ENCODE data around the gene KIZ. TPM values are rescaled to one million over a fixed set of nuclear protein-coding genes. Genes with fewer than 3 reads are reported as not detected.
"Not testable (repeated sequence)": the region's sequence is repeated elsewhere in the genome, so short reads cannot be mapped to it uniquely, and the experiment has no call there.

The KIZ gene
- total RNA-seq, 1 donor from 2014 or later = 12.2 TPM

- DNase-seq (ENCODE audit: low spot score) = no peak
- Mint-ChIP-seq H3K4me3 (ENCODE audit: unreplicated experiment) (no peak overlapping the region), H3K4me1 (ENCODE audit: low read depth) (no peaks in the 10 kb centered on the region), H3K36me3 (ENCODE audit: low read depth) (peaks cover 24% of the 10 kb centered on the region), H3K9me3 (ENCODE audit: low read depth) (peaks cover 4% of the 10 kb centered on the region), H3K27me3 (ENCODE audit: low read depth) (no peaks in the 10 kb centered on the region), H3K27ac (ENCODE audit: unreplicated experiment) (no peak overlapping the region)
- no peak for TF ChIP-seq CTCF (IDR thresholded peaks at IDR 0.05)
Observed at GRCh38 chr20:21167261-21167660, 41.4 kb downstream of the KIZ start.

- not testable (repeated sequence) for H3K27me3 Mint-ChIP-seq (ENCODE audit: low read depth); H3K27ac Mint-ChIP-seq (ENCODE audit: unreplicated experiment); H3K4me3 Mint-ChIP-seq (ENCODE audit: unreplicated experiment); DNase-seq (ENCODE audit: low spot score); H3K9me3 Mint-ChIP-seq (ENCODE audit: low read depth); H3K4me1 Mint-ChIP-seq (ENCODE audit: low read depth)
- peaks cover 17% of the 10 kb centered on the region for H3K36me3 Mint-ChIP-seq (ENCODE audit: low read depth)
Observed at GRCh38 chr20:21168061-21168460, 42.2 kb downstream of the KIZ start.

GRCh38 chr20:21172626-21173025 lies 46.7 kb downstream of the KIZ start:
- no peak for TF ChIP-seq CTCF (IDR thresholded peaks at IDR 0.05)
- Mint-ChIP-seq H3K4me3 (ENCODE audit: unreplicated experiment) (no peak overlapping the region), H3K9me3 (ENCODE audit: low read depth) (peaks cover 13% of the 10 kb centered on the region), H3K36me3 (ENCODE audit: low read depth) (peaks cover 17% of the 10 kb centered on the region), H3K4me1 (ENCODE audit: low read depth) (peaks cover 4% of the 10 kb centered on the region), H3K27me3 (ENCODE audit: low read depth) (no peaks in the 10 kb centered on the region), H3K27ac (ENCODE audit: unreplicated experiment) (no peak overlapping the region)
- no peak for DNase-seq (ENCODE audit: low spot score)

- no peak for DNase-seq (ENCODE audit: low spot score)
- no peaks in the 10 kb centered on the region for H3K27me3 Mint-ChIP-seq (ENCODE audit: low read depth)
- peaks cover 17% of the 10 kb centered on the region for H3K9me3 Mint-ChIP-seq (ENCODE audit: low read depth)
- H3K4me1 Mint-ChIP-seq (ENCODE audit: low read depth) = peaks cover 4% of the 10 kb centered on the region
- H3K36me3 Mint-ChIP-seq (ENCODE audit: low read depth) = peaks cover 17% of the 10 kb centered on the region
- no peak overlapping the region for H3K27ac Mint-ChIP-seq (ENCODE audit: unreplicated experiment)
- no peak overlapping the region for H3K4me3 Mint-ChIP-seq (ENCODE audit: unreplicated experiment)
- TF ChIP-seq CTCF (IDR thresholded peaks at IDR 0.05) = no peak
Observed at GRCh38 chr20:21173485-21173884, 47.6 kb downstream of the KIZ start.

- Mint-ChIP-seq H3K36me3 (ENCODE audit: low read depth) (peaks cover 17% of the 10 kb centered on the region), H3K4me3 (ENCODE audit: unreplicated experiment) (no peak overlapping the region), H3K27ac (ENCODE audit: unreplicated experiment) (no peak overlapping the region), H3K4me1 (ENCODE audit: low read depth) (peaks cover 6% of the 10 kb centered on the region), H3K27me3 (ENCODE audit: low read depth) (no peaks in the 10 kb centered on the region), H3K9me3 (ENCODE audit: low read depth) (peaks cover 17% of the 10 kb centered on the region)
- TF ChIP-seq CTCF (IDR thresholded peaks at IDR 0.05) = no peak
- no peak for DNase-seq (ENCODE audit: low spot score)
Observed at GRCh38 chr20:21174516-21175239, 48.8 kb downstream of the KIZ start.

- H3K27me3 Mint-ChIP-seq (ENCODE audit: low read depth) = no peaks in the 10 kb centered on the region
- H3K4me1 Mint-ChIP-seq (ENCODE audit: low read depth) = peaks cover 9% of the 10 kb centered on the region
- H3K4me3 Mint-ChIP-seq (ENCODE audit: unreplicated experiment) = no peak overlapping the region
- H3K9me3 Mint-ChIP-seq (ENCODE audit: low read depth) = peaks cover 17% of the 10 kb centered on the region
- no peak overlapping the region for H3K27ac Mint-ChIP-seq (ENCODE audit: unreplicated experiment)
- H3K36me3 Mint-ChIP-seq (ENCODE audit: low read depth) = peaks cover 17% of the 10 kb centered on the region
- TF ChIP-seq CTCF (IDR thresholded peaks at IDR 0.05) = no peak
- no peak for DNase-seq (ENCODE audit: low spot score)
Observed at GRCh38 chr20:21175433-21175832, 49.6 kb downstream of the KIZ start.
